Activated T-cell treated with anti-CD3 and anti-CD28 coated beads for 4 hours (primary cell): ENCODE results near the gene DYNLT2.

Source experiments
- DNase-seq: peaks from one replicate; pipeline ENCODE4 v3.0.0-alpha.2; 2020

The DYNLT2 gene

GRCh38 chr6:169692516-169692915, 58.9 kb downstream of the DYNLT2 start:
- DNase-seq: no peak

GRCh38 chr6:169691260-169691659, 60.1 kb downstream of the DYNLT2 start:
- DNase-seq: no peak
